CD4-positive, alpha-beta T cell treated with Interleukin-10 for 1 hour (primary cell): ENCODE results near the gene PIP5K1C.

Source experiments
- DNase-seq: peaks from one replicate; pipeline ENCODE4 v3.0.0-alpha.2; 2020

Gene PIP5K1C

DNA sequence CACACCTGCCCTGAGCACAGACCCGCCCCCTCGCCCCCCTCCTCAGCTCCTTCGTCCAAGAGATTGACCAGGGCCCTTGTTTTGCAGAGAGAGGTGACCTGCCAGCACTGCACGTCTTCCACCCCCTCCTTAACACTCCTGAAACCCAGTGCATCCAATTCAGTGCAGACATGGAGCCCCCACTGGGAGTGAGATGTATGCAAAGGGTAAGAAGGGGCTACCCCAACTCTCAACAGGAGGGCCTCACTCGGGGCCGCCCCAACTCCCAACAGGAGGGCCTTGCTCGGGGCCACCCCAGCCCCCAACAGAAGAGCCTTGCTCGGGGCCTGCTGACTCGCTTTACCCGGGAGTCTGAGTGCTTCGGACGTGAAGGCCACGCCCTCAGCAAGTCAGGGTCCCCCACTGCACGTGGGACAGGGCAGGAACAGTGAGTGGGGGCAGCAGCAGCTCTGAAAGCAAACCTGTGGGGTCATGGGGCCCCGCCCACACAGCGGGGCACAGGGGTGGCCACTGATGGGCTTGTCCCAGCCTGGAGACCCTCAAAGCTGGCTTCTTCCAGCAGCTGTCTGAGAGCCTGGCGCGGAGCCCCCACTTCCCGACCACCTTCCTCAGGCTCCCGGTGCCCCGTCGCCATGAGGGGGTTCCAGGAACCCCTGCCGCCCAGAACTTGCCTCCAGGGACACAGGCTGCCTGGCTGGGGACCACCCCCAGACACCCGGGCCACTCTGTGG lies 79.3 kb downstream of the PIP5K1C start:
- DNase-seq: no peak

DNA sequence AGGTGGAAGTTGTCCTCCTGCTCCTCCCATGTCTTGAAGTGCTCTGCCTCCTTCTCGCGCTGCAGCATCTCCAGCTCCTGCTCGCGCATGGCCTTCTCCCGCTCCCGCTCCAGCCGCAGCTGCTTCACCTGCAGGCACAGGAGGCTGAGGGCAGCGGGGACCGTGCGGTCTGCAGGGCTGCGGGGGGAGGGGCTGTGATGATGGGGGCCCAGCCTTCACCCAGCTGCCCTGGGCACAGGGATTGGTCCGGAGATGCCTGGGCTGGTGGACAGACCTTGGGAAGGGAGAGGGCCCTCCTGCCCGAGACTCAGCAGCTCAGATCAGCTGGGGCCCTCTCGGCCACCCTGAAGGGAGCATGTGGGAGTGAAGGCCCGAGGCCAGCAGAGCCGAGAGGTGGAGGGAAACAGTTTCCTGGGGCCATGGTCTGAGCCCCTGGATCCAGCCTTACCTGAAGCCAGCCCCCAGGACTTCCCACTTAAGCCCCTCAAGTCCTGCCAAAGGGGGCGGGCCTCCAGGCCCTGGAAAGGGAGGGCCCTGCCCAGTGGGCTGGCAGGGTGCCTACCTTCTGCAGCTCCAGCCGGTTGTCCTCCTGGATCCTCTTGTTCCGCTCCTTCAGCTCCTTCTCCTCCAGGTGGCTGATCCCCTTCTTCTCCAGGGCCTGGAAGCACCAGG lies 80.0 kb downstream of the PIP5K1C start:
- no peak for DNase-seq

DNA sequence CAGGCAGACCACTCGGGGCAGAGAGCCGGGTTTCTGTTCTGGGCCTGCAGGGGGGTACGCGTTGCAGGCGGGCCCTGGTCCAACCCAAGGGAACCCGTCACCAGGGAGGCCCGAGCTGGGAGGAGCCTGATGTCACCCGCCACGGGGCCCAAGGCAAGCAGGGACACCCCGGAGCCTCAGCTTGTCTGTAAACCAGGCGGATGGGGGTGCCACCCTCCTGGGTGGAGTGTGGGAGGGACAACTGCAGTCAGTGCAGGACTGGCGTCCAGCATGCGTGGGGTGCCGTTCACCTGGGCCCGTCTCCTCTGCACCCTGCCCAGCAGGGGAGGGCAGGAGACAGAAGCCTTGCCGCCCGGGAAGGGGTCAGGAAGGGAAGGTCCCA lies 80.6 kb downstream of the PIP5K1C start:
- DNase-seq: no peak

DNA sequence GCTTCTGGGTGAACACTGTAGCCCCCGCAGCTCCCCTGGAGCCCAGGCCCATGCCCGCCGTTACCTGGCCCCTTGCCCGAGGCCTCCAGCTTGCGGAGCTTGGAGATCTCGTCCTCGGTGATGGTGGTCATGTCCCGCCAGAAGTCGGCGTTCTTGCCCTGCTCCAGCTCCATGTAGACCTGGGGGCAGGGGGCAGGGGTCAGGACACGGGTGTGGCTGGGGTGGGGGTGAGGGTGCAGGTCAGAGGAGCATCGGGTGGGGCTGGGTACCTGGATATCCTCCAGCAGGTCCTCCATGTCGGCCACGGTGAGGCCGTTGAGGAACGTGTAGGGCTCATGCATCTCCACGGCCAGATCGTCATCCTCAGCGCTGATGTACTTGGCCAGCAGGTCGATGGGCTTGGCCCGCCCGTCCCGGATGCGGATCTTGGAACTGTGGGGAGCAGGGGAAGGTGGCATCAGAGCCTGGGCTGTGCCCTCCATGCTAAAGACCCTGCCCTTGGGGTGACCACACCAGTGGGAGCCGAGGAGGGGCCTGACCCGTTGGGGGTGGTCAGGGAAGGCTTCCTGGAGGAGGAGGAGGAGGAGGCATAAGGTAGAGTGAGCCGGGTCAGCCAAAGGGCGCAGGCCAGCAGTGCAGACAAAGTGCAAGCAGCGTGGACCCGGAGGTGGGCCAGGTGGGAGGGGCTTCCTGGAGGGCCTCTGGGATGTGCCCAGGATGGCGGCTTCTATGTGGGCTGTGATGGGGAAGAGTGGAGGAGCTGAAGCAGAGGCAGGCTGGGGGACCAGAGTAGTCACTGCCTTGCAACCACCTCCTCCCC lies 81.2 kb downstream of the PIP5K1C start:
- DNase-seq: no peak

DNA sequence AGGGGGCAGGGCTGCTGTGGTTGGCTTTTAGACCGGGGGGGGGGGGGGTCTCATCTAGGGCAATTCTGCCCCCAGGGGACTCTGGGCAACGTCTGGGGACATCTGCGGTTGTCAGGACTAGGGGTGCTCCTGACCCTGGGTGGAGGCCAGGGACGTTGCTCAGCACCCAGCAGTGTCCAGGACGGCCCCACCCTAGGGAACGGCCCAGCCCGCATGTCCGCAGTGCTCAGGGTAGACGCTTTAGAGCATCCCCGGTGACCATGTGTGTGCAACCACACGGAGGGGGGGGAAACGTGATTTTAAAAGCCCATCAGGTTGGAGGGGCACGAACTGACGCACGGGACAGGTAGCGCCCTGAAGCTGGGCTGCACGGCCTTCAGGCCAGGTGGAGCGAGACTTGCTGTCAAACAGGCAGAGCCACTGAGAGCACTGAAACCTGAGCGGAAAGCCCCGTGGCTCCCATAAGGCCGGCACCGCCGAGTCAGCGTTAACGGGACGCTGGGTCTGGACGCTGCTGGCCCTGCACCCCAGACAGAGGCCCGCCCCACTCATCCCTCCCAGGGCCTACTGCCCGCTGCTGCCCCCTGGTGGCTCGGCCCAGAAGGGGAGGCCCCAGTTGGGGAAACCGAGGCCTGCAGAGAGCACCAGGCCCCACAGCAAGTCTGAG lies 82.0 kb downstream of the PIP5K1C start:
- peak; percentile 53 for DNase-seq

DNA sequence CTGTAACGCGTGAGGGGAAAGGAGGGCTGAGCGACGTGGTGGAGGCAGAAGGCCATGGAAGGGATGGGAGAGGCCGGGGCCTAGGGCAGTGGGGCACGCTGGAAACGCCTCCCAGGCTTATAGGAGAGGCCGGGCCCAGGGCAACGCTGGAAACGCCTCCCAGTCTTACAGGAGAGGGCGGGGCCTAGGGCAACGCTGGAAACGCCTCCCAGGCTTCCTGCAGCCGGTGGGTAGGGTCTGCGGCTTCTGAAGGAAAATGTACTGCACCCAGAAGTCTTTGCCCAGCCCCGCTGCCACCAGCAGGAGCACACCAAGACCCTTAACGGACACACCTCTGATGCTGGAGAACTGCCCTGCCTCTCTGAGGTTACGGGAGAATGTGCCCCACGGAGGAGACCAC lies 82.8 kb downstream of the PIP5K1C start:
- DNase-seq: no peak

DNA sequence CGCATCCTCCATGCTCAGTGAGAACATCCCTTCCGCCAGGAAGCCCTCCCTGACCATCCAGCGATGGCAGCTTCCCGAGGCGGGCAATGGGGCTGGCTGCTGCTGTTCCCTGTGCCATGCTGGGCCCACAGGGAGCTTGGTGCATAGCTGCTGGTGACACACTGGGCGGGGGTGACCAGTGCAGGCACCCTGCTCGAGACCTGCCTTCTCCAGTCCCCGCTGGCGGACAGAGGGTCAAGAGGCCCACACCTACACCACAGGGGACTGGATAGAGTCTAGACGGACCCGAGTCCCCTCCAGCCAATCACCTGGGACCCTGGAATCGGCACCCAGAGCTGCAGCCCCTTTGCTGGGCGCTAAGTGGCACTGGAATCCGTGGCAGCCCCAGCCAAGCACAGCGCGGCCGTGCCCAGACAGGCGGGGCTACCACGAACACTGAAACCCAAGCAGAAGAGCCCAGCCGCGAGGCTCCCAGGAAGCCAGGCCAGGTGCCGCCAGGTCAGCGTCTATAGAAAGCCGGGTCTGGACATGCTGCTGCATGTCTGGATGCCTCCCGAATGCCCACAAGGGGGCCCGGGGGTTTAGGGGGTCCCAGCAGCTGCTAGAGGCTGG lies 84.6 kb downstream of the PIP5K1C start:
- DNase-seq: no peak

DNA sequence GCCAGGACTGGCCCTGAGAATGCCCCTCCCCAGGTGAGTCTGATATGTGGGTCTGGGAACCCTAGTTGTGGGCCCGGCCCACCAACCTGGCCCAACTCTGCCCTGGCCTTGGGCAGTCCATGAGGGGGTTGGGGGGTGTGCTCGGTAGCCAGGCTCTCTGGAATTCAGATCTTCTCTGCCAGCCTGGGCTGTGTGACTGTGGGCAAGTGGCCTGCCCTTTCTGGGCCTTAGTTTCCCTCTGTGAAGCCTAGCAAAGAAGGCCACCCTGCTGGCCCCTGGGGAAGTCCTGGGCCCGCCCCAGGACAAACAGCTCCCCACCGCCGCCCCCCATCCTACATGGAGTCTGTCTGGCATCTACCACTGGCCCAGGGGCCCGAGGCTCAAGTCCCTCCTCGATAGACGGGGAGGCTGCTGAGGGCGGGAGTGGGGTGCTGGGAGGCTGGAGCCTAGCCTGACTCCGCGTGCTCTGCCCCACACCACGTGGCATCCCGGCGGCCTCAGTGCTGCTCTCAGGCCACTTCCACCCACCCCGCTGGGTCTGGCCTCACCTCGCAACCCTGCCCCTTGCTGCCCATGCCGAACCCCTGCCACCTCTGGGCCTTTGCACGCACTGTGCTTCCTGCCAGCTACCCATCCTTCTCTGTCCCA lies 85.3 kb downstream of the PIP5K1C start:
- DNase-seq: no peak

DNA sequence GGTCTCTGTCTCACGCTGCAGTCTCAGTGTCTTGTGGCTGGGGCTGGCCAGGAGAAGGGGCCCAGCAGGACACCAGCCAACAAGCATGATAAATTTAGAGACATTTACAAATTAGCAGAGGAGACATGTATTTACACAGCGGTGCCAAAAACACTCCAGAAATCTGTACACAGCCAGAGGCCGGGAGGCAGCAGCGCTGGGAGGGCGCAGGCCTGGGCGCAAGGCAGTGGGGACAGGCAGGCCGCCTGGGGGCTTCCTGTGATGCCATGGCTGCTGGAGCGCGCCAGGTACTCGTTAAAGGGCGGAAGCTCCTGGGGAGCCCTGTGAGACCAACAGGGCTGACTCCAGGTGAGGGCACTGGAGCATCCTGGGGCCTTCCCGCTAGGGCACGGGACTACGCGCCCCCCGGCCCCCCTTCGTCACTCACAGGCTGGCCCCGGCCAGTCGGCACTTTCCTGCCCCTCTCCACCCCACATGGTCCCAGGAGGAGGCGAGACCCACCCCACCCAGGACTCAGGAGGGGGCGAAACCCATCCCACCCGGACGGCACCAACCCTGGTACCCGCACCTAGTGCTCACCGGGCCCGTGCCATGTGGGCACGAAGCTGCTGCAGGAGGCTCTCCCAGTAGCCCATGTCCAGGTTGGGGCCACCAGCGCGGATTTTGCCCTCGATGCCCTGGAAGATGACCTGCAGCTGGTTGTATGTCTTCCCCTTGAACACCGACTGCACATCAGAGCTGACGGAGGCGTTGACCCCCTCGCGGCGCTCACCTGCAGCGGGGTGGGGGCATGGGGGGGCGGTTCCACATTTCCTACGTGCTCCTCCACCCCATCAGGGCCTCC lies 86.2 kb downstream of the PIP5K1C start:
- no peak for DNase-seq

DNA sequence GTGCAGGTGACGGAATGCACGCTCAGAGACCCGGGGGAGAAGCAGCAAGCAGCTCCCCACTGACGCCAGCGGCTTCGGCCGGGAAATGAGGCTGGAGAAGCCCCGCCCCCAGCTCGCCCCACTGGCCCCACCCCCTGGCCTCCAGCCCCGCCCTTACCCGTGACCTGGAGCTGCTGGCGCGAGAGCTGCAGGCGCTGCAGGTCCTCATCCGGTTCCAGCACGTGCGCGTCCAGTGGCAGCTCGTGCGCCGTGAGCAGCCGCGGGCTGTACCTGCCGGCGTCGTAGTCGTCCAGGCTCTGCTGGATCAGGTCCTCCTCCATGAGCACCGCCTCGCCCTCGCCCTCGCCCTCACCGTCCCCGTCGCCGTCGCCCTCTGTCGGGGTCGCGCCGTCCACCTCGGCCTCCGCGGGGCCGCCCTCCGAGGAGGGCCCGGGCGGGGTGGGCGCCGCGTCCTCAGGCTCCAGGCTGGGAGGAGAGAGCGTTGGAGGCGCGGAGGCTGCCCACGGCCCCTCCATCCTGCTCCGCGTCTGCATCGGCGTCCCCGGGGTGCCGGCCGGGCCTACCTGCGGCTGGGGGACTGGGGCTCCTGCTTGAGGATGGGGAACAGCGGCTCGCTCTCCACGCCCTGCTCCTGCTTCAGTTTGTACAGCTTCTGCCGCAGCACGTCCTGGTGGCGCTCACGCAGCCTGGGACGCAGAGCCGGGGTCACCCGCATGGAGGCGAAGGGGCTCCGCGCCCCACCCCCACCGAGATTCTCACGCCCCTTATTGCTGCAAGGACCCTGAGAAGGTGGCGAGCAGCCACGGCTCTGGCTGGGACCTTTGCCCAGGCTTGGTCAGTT lies 87.1 kb downstream of the PIP5K1C start:
- no peak for DNase-seq

DNA sequence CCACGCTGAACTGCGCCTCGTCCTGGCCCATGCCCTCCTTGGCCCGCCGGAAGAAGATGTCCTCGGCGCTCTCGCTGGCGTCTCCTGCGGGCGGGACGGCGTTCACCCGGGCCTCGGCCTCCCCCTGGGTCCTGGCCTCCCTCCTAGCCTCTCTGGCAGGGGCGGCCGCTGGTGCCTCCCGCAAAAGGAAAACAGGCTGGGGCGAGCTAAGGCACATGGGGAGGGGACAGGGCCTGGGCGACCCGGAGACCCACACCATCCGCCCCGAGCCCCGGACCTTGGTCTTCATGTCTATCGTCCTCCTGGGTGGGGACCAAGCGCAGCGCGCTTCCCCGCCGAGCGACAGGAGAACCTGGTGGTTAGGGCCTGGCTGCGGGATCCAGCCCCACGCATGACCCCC lies 87.9 kb downstream of the PIP5K1C start:
- no peak for DNase-seq

DNA sequence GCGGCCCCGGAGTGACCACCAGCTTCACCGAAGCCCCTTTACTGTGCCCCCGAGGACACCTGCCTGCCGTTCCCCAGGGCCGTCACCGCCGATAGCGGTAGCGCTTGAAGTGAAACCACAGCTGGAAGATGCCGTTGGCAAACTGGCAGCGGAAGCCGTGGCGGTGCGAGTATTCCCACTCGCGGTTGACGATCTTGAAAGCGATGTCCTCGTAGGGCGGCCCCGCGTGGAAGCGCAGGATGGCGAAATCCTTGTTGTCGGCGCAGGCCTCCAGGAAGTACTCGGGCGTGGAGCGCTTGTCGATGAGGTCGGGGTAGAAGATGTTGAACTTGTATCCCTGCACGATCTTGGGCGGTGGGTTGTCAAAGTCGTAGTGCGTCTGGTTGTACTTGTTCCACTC lies 88.4 kb downstream of the PIP5K1C start:
- no peak for DNase-seq

DNA sequence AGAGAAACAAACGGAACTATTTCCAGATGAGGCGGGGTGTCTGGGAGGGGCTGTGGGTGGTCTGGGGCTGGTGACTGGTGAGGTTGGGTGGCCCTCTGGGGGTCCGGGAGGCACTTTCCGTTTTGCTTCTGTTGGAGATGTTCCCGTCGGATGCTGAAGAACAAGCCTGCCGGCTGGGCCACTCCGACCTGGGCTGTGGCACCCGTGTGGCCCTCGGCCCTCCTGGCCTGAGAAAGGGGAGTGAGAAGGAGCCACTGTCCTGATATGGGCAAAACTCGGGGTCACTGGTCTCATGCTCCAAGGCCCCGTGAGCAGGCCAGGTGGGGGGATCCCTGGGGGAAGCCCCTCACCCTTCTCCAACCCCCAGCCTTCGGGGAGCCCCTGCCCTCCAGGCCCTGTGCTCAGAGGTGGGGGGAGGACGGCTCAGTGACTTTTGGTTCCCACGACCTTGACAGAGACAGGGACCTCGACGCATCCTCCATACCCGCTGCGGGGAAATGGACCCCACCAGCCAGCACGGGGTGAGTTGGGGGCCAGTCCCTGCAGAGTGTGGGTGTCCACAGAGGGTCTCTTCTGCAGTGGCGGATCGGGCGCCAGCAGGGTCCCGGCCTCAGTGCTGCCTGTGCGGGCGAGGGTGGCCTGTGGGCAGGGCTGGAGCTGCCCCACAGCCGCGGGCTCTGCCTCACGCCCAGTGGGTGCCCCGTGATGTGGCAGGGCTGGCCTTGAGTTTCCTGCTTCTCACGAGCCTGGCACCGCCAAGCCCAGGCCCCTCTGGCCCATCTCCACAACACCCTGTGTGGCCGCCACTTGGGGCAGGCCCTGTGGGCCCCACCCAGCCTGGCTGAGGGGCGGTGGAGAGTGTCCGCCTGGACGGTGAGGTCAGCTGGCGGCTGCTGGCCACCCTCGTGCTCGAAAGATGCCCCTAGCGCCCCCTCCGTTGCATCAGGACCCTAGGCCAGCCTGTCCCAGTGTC lies 89.2 kb downstream of the PIP5K1C start:
- DNase-seq: no peak

DNA sequence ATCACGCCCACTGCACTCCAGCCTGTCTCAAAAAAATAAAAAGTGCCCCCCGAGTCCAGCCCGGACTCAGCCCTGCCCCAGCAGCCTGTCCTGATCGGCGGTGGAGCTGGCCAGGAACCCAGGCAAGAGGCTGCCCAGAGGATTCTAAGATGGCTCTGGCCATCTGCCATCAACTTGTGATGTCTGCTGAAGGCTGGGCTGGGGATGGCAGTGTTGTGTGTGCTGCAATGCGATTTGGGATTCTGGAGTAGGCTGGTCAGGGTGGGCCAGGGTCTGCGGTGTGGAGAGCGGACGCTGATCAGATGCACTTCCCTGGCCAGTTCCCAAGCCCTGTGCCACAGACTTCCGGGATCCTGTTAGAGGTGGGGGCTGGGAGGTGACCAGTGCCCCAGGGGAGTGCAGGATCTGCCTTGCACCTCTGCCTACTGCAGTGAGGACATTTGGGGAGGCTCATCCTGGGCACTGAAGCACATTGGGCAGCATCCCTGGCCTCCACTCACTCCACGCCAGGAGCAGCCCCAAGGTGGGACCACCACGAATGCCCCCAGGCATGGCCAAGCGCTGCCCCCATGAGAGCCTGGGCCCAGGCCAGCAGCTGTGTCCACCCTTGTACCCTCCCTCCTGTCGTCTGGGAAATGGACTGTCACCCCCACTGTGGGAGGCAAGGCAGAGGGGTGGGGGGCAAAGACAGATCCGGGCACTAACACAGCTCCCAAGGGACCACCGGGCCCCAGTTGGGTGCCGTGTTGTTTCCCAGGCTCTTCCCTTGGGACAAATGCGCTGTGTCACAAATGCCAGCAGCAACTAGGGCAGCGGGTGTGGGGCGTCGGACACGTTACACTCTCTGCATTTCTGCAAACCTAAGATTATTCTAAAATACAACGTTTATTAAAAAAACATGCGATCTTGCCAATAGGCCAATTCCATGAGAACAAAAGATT lies 90.2 kb downstream of the PIP5K1C start:
- DNase-seq: no peak

DNA sequence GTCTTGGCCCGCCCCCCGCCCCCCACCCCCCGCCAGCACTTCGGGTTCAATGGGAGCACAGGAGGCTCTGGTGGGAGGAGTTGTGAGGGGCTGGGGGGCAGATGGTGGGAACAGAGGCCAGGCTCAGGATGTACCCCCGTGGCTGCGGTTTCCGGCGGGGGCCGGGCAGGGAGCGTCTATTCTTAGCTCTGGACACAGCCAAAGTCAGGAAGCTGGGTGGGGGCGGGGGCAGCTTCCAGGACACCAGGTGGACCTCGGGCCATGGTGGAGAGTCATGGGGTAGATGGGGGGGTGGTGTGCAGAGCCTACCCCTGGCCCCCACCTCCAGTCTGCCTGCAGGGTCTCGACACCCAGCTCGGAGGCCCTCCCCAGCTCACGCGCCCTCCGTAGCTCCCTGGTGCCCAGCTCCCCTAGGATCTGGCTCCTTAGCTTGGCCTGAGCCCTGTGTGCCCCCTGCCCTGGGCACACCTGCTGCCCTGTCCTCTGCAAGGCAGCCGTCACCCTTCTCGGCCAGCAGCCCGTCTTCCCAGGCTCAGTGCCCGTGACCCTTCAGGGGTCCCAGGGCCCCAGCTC lies 91.4 kb downstream of the PIP5K1C start:
- DNase-seq: no peak

DNA sequence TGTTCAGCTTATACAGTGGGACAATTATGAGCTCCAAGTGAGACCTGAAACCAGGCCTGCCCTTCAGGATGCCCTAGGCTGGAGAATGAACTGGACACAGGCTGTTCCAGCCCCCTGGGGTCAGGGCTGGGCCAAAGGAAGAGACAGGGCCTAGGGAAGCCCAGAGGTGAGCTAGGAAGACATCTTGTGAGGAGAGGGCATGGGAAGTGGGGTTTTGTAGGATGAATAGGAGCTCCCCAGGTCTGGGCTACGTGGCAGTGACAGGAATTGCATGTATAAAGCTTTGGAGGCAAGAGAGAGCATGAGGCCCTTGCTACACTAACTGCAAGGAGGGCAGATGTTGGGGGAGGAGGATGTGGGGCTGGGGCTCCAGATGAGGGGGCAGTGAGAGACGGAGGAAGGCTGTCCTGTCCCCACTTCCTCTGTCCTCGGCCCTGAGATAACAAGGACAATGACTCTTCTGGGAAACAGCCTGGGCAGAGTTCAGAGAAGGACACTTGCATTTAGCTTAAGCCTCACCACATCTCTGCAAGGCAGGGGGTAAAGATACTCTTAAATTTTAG lies 92.1 kb downstream of the PIP5K1C start:
- no peak for DNase-seq
